GM13976 (cell line): Measurements from ENCODE around the gene TFCP2L1.

Experiments used
- DNase-seq: peaks from one replicate; pipeline ENCODE4 v3.0.0; 2012; ENCODE audit warnings: low spot score
- in situ Hi-C: fragments of 300-500 bp; cut with MboI; formaldehyde crosslinking; loops from one replicate; pipeline ENCODE4 v1.12.0; 2022; ENCODE audit warnings: low sequenced_read_pairs, mixed read lengths, inconsistent platforms; ENCODE audit not compliant: unreplicated experiment
- TF ChIP-seq, protein P1 (sequence below): IDR thresholded peaks from 2 replicates; pipeline ENCODE4 v1.5.1; 2012; ENCODE audit warnings: borderline replicate concordance, mild to moderate bottlenecking; ENCODE audit not compliant: insufficient read depth; ENCODE audit errors: extremely low read depth, missing control alignments, control extremely low read depth

TFCP2L1 gene

GRCh38 chr2:121244616-121245015 is 40.4 kb downstream of the TFCP2L1 start:
- no peak for DNase-seq
- TF ChIP-seq, protein P1, sequence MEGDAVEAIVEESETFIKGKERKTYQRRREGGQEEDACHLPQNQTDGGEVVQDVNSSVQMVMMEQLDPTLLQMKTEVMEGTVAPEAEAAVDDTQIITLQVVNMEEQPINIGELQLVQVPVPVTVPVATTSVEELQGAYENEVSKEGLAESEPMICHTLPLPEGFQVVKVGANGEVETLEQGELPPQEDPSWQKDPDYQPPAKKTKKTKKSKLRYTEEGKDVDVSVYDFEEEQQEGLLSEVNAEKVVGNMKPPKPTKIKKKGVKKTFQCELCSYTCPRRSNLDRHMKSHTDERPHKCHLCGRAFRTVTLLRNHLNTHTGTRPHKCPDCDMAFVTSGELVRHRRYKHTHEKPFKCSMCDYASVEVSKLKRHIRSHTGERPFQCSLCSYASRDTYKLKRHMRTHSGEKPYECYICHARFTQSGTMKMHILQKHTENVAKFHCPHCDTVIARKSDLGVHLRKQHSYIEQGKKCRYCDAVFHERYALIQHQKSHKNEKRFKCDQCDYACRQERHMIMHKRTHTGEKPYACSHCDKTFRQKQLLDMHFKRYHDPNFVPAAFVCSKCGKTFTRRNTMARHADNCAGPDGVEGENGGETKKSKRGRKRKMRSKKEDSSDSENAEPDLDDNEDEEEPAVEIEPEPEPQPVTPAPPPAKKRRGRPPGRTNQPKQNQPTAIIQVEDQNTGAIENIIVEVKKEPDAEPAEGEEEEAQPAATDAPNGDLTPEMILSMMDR = no peak
- in situ Hi-C loops = no loop called here

DNA sequence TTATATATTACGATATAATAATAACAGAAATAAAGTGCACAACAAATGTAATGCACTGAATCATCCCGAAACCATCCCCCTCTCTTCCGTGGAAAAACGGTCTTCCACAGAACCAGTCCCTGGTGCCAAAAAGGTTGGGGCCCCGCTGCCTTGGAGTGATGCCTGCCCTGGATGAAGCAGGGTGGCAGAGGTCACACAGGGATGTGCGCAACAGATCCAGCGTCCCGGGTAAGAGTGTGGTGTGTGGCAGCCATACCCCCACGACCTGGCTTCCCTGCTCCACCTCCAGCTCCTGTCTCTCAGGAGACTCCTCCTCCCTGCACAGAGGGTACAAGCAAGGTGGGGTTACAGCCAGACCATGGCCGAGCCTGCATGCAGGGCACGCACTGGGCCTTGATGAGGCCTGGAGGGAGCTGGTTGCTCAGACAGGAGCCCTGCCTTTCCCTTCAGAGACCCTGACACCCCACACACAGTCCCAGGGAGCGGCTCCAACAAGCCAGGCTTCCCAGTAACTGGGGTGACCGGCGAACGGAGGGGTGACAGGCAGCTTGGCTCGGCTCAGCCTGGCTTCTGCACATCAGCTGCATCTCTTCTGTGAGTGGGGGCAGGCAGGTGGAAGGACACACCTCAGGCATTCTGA is 41.1 kb downstream of the TFCP2L1 start:
- in situ Hi-C loops = no loop called here
- TF ChIP-seq, protein P1 = no peak
- no peak for DNase-seq

GRCh38 chr2:121242976-121243375 is 42.0 kb downstream of the TFCP2L1 start:
- in situ Hi-C loops = no loop called here
- no peak for DNase-seq
- TF ChIP-seq, protein P1 = no peak

GRCh38 chr2:121242175-121242875 is 42.7 kb downstream of the TFCP2L1 start:
- TF ChIP-seq, protein P1 = no peak
- no peak for DNase-seq
- in situ Hi-C loops = no loop called here

DNA sequence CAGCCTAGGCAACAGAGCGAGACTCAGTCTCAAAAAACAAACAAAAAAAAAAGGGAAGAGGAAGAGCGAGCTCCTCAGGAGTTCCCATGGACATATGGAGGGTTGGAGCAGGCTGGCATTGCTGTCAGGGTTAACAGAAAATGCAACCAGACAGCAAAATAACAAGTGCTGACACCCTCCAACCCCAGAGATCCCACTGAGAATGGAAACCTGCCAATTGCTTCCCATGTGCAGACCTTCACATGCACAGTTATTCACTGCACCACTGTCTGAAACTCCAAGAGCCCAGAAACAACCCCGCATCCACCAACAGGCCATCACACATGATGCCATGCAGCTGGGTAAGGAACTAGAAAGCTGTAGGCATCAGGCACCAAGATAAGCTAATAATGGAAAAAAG is 43.5 kb downstream of the TFCP2L1 start:
- TF ChIP-seq, protein P1 = no peak
- in situ Hi-C loops = no loop called here
- DNase-seq = no peak

- no peak for DNase-seq
- in situ Hi-C loops = no loop called here
- TF ChIP-seq, protein P1 = no peak
These were observed 44.6 kb downstream of the TFCP2L1 start for GRCh38 chr2:121240436-121240835.

- TF ChIP-seq, protein P1 = no peak
- DNase-seq = no peak
- in situ Hi-C loops = no loop called here
These were observed 45.0 kb downstream of the TFCP2L1 start for GRCh38 chr2:121239969-121240368.
